HG03064 (cell line): ENCODE data around the gene NOL9.

ENCODE experiments used
- ATAC-seq: cut with Tn5 transposase; IDR thresholded peaks from one replicate; pipeline ENCODE4 v1.9.1; 2021; ENCODE audit warnings: low read depth; ENCODE audit not compliant: unreplicated experiment

NOL9 gene

DNA sequence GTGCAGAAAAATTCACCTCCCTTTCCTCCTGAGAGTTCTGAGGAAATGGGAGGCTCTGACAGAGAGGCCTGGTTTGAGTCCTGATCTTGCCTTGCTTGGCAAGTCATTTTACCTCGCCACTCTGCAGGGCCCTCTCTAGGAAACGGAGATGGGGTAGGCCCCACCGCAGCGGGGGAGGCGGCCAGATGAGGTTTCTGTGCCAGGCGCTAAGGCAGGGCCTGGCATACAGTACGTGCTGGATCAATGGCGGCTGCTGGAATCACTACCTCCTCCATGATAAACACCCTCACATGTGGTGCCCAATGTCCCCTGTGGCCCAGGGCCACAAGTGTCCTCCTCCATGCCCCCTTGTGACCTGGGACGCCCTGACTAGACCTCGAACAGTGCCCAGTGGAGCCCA, 62.3 kb downstream of the NOL9 start:
- no peak for ATAC-seq

- ATAC-seq = no peak
Measured at GRCh38 chr1:6491480-6491962, 62.8 kb downstream of the NOL9 start, which contains the start of gene PLEKHG5. Gene PLEKHG5 (minus strand): TSS chr1:6491667. CDS start chr1:6477571, 14,096 bp downstream.

- ATAC-seq = no peak
Measured at GRCh38 chr1:6491081-6491449, 63.2 kb downstream of the NOL9 start.

DNA sequence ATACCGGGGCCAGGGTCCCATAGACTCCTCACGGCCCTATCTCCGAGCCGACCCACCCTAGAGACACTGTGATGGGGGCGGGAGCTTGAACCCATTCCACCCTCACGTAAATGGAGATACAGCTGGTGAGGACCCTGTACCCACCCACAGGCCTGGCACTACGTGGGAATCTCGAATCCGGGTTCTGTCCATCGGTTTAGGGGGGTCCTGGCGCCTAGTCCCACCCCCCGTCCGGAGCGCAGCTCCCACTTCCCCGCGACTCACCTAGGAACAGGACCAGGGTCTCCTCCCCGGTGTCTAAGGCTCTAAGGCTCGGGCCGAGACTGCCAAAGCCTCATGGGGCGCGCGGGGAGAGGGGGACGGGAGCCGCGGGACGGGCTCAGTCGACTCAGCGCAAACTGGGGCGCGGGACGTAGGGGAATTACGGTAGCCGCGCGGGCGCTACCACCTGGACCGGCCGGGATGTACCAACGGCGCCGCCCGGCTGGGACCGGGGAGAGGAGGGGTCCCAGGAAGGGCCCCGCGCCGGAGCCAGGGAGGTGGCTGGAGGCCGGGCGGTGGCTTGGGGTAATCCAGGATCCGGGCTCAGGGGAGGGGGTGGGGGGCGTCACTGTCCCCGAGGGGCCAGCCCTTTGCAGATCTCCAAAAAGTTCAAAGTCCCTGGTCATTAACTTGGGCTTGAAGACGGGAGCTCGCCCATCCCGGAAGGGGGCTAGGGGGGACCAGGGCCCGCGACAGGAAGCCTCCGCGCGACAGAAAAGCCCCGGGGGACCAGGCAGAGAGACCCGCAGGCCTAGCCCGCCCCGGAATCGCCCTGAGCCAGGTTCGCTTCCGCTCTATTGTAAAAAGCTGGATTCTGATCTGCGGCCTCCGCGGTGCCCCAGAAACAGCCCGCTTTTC, 63.9 kb downstream of the NOL9 start:
- no peak for ATAC-seq

- ATAC-seq = no peak
Measured at GRCh38 chr1:6489799-6490180, 64.5 kb downstream of the NOL9 start.

GRCh38 chr1:6489383-6489765, 64.9 kb downstream of the NOL9 start:
- no peak for ATAC-seq

DNA sequence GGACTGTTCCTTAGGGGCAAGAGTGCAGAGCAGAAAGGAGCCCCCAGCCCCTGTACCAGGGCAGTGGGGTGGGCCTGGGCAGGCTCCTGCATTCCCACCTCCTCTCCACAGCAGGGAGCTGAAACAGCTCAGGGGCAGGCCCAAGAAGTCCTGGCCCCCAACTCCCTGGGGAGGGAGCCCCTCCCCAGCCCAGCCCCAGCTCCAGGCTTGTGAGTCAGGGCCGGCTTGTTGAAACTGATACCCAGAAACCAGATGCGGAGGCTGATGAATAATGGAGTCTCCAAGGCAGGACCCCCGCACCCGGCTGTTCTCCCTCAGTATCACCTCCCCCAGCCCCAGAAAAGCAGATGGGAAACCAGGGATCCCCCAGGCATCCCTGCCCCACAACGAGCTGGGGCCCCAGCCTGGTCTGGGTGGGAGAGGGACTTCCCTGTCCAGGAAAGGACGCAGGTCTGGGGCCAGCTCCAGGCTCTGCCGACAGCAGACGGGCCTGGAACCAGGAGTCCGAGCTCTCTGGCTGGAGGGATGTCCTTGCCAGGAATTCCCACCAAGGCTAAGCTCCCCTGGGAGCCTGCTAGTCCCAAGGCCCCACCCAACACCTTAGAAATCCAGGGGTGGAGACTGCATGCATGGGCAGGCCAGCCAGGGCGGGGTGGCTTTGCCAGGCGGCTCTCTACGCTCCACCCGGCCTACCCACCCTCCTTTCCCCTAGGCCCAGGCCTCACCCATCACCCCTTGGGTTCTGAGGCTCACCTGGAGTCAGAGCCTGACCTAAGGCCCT, 65.5 kb downstream of the NOL9 start:
- ATAC-seq = no peak

GRCh38 chr1:6487804-6488484, 66.4 kb downstream of the NOL9 start:
- ATAC-seq = no peak

- no peak for ATAC-seq
Measured at GRCh38 chr1:6486433-6487011, 67.8 kb downstream of the NOL9 start.

DNA sequence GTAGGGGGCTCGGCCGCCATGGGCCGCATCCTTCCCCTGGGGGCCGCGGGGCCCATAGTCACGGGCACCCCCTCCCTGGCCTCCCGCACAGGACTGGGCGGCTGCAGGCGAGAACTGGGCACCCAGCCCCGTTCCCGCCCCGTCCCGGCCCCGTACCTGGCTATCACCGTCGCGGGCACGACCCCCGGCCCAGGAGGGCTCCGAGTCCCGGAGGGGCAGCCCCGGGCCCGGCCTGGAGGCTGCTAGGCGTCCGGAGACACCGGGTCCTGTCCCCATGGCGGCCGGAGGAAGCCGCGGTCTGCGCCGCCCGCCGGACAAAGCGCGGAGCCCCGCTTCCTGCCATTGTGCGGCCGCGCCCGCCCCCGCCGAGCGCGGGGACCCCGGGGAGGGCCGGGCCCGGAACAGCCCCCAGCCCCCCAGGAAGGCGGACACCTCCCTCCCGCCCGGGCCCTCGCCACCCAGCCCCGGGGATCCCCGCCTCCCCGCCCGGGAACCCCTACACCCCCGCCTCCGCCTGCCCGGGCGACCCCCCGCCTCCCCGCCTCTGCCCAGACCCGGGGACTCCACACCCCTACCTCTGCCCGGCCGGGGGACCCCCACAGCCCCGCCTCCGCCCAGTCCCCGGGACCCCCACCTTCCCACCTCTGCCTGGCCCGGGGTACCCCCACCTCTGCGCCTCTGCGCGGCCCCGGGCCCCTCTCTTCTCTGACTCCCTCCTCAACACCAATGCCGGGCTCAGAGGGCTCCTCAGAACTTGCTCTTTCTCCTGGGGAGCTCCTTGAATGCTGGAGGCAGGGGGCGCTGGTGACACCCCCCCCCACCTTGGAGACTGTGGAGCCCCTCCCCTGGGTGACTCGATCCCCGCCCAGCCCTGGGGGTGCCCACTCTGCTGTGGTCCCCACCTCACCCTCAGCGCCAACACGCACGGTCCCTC, 68.9 kb downstream of the NOL9 start:
- ATAC-seq = no peak

DNA sequence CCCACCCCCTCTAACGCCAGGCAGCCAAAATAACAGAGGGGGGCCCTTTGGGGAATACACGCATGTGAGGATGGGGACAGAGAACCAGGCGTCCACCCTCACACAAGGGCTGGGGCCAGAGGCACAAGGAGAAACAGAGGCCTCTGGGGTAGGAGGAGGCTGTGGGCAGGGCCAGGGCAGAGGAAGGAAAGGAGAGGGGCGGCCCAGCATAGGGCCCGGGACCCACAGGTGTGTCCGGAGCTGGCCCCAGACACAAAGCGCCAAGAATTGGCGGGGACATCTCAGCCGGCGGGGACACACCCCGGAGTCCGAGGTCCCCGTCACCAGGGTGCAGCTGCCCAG, 69.5 kb downstream of the NOL9 start:
- ATAC-seq = no peak

DNA sequence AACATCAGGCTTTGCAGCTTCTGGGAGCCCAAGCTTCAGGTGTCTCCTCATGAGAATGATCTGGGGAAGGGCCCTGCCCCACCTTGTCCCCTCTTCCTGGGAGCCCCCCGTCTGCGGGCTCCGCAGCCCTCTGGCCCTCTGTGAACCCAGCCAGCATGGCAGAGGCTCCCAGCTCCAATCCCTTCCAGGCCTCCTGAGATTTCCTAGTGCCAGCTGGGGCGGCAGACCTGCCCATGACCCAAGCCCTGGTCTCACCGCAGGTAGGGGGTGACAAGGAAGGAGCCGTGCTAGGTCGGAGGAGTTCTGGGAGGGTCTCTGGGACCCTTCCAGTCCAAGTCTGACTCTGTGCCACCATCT, 70.6 kb downstream of the NOL9 start:
- ATAC-seq = no peak

DNA sequence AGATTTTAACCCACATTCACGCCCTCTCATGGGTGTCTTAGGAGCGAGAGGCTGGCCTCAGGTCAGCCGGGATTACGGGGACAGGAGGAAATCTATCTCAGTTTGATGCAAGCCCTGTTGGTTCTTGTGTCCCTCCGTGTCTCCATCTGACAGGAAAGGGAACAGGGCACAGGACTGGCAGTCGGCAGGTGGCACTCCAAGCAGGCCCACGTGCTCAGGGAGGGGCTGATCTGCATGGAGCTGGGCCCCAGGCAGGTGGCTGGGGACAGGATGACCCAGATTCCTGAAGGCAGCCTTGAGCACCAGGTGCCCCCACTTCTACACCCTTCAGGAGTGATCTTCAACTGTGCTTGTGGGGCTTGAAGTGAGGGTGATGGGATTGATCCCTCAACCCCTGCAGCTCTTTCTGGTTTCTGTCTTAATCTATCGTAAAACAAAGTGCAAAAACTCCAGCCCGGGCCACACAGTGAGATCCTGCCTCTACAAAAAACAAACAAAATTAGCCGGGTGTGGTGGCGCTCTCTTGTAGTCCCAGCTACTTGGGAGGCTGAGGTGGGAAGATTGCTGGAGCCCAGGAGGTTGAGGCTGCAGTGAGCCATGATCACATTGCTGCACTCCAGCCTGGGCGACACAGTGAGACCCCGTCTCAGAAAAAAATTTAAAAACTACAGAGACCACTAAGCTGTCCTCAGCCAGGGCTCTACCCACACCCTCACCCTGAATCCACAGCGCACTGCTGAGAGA, 71.1 kb downstream of the NOL9 start:
- ATAC-seq = no peak

GRCh38 chr1:6481820-6482219, 72.5 kb downstream of the NOL9 start:
- no peak for ATAC-seq

DNA sequence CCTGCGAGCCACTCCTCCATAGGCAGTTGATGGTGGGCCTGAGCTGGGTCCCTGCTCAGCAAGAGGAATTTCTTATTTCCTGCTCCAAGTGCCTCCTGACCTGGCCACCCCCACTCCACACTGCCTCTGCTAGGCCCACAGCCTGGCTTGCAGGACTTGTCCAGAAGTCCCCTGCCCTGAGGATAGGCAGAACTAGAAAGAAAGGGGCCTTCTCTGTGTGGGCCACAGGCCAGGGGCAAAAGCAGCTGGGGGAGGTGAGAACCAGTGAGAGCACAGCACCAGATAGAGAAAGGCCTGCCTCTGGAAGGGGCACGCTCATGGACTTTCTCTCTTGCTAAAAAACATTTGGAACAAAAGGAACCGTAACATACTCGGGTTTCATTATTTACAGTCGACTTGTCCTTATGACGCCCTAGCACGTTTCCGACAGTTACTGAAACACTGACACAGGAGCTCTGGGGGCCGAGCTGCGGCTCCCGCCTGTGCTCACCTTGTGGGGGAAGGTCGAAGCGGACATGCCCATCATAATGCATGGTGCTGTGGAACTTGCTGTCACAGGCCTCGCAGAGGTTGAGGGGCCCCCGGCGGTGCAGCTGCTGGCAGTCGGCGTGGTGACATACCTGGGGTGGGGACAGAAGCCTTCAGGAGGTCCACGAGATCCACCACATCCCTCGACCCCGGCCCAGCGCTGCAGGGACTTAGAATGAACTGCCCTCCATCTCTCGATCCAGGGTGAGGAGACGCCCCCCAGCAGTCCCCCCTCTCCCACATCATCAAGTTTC, 77.1 kb downstream of the NOL9 start:
- ATAC-seq = no peak

DNA sequence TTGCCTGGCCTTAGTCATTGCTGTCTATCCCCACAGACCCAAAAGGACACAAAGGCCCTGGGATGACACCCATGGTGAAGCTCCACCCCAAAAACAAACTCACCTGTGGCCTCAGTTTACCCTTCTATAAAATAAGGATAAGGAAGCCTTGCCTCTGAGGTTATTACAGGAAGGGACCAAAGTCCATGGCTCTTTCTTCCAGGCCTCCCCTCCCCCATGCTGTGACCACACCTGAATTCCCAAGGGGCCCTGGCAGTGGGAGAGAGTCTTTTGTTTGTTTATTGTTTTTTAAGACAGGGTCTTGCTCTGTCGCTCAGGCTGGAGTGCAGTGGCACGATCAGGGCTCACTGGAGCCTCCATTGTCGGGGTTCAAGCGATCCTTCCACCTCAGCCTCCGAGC, 77.8 kb downstream of the NOL9 start:
- no peak for ATAC-seq

- ATAC-seq = no peak
Measured at GRCh38 chr1:6475381-6476133, 78.8 kb downstream of the NOL9 start.

DNA sequence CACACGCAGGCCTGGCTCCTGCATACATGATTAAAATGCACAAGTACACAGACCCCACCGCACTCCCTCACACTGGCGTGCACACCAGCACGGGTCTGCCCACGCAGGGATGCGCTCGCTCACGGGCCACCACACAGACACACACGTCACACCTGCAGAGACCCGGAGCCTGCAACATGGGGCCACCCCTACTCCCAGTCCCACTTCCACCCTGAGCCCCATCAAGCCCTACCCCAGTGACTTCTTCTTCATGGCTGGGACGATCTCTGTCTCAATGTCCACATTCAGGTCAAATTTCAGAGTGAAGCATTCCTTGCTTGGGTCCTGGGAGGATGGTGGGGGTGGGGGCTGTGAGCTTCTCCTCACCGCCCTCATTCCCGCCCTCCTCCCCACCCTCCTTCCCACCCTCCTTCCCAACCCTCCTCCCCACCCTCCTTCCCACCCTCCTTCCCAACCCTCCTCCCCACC, 79.5 kb downstream of the NOL9 start:
- ATAC-seq = no peak
